ENCODE measurements around the gene UGT1A5. TPM values are rescaled to one million over a fixed set of nuclear protein-coding genes. Genes with fewer than 3 reads are reported as not detected.

Gene UGT1A5
- polyA plus RNA-seq, 1 of the 3 experiments (the other 2 are of a cell fraction) = not detected

DNA sequence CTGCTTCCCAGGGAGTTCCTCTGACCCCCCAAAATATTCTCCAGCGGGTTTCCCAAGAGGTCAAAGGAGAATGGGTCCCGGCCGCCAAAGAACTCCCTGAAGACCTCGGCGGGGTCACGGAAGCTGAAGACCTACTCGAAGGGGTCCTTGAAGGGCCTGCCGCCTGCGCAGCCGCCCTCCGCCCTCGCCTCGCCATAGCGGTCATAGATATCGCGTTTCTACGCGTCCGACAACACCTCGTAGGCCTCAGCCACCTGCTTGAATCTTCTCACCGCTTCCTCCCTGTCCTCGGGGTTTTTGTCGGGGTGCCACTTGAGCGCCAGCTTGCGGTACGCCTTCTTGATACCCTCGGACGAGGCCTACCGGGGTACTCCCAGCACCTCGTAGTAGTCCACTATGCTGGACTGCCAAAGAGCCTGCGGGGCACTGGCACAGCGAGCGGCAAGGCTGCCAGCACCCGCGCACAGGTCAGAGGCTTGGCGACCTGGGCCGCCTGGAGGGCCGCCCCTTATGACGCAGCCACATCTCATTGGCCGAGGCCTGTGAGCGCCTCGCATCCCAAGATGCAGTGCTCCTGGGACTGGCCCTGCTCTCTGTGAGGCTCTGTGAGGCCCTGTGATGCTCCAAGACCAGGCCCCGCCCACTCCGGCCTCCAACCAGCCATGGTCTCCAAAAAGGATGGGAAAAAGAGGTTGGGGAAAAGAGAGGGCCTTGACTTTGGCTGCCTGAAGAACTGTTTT is 42.3 kb downstream of the UGT1A5 start:
- no peaks in the 10 kb centered on the region for H3F3A ChIP-seq (replicated peaks; ENCODE audit: insufficient read depth)
- TF ChIP-seq GATA2 (CRISPR knock-in tag; IDR thresholded peaks at IDR 0.05) (no peak), MAX (IDR thresholded peaks at IDR 0.05; ENCODE audit: low read depth) (no peak), TAF1 (IDR thresholded peaks at IDR 0.05; ENCODE audit: borderline replicate concordance, low read depth, low read length) (no peak), RXRA (IDR thresholded peaks at IDR 0.05; ENCODE audit: borderline replicate concordance, low read depth) (no peak), CTCF (IDR thresholded peaks at IDR 0.05) (no peak), EP300 (IDR thresholded peaks at IDR 0.05; ENCODE audit: borderline replicate concordance in 1 of 2, low read depth in 1 of 2, low read length in 1 of 2) (no peak), GABPA (IDR thresholded peaks at IDR 0.05; ENCODE audit: low read depth) (no peak), TEAD4 (IDR thresholded peaks at IDR 0.05; ENCODE audit: borderline replicate concordance, insufficient read depth) (no peak), RCOR1 (IDR thresholded peaks at IDR 0.05; ENCODE audit: low read length) (no peak), NRF1 (IDR thresholded peaks at IDR 0.05; ENCODE audit: low read depth, low read length) (no peak), NFIC (IDR thresholded peaks at IDR 0.05; ENCODE audit: borderline replicate concordance) (no peak), TCF12 (IDR thresholded peaks at IDR 0.05) (no peak), ELF1 (IDR thresholded peaks at IDR 0.05) (no peak), CHD2 (IDR thresholded peaks at IDR 0.05; ENCODE audit: low read length, partially characterized antibody) (no peak), SIN3A (IDR thresholded peaks at IDR 0.05; ENCODE audit: borderline replicate concordance, low read depth, low read length) (no peak), FOSL2 (IDR thresholded peaks at IDR 0.05; ENCODE audit: borderline replicate concordance, low read depth) (no peak)
- TF ChIP-seq, protein P1, sequence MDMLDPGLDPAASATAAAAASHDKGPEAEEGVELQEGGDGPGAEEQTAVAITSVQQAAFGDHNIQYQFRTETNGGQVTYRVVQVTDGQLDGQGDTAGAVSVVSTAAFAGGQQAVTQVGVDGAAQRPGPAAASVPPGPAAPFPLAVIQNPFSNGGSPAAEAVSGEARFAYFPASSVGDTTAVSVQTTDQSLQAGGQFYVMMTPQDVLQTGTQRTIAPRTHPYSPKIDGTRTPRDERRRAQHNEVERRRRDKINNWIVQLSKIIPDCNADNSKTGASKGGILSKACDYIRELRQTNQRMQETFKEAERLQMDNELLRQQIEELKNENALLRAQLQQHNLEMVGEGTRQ (IDR thresholded peaks at IDR 0.05; ENCODE audit: borderline replicate concordance, low read depth, low read length) = no peak
- H3K27me3 ChIP-seq (ENCODE audit: insufficient read depth) = no peaks in the 10 kb centered on the region
- no peak overlapping the region for H2AFZ ChIP-seq (ENCODE audit: low read depth)
- H3K36me3 ChIP-seq (replicated peaks in 1 of 2; ENCODE audit: control insufficient read depth in 1 of 2, insufficient read depth in 2 of 2, low read length in 1 of 2) = no peaks in the 10 kb centered on the region
- H3K9me3 ChIP-seq = no peaks in the 10 kb centered on the region
- no peak overlapping the region for H3K9ac ChIP-seq
- no peaks in the 10 kb centered on the region for H4K20me1 ChIP-seq (ENCODE audit: insufficient read depth)
- WGBS (ENCODE audit: low lambda C conversion rate) = 82% methylated on average over 26 of the region's 44 CpGs
- H3K27ac ChIP-seq (ENCODE audit: low read depth in 2 of 2, low read length in 1 of 2) = no peak overlapping the region
- no peaks in the 10 kb centered on the region for H3K79me2 ChIP-seq (ENCODE audit: insufficient read depth)
- H3K4me1 ChIP-seq (ENCODE audit: control insufficient read depth in 1 of 2, insufficient read depth in 2 of 2, low read depth in 1 of 2, low read length in 1 of 2) = no peaks in the 10 kb centered on the region
- POLR2A ChIA-PET = no interaction called here
- CTCF ChIA-PET = no interaction called here
- H3K9me2 ChIP-seq = no peaks in the 10 kb centered on the region
- DNase-seq = no peak
- no peak overlapping the region for H3K4me2 ChIP-seq
- H3K4me3 ChIP-seq (ENCODE audit: low read depth in 2 of 2, low read length in 1 of 2) = no peak overlapping the region
